Thyroid gland (tissue), 4 donors: ENCODE measurements around the gene FAM168B.

Source experiments
- POLR2A ChIP-seq, 2 donors: fragments of 450-650 bp; IDR thresholded peaks; one replicate each; pipeline ENCODE4 v1.6.1; 2017; ENCODE audit warnings: antibody characterized with exemption in 2 of 2, mild to moderate bottlenecking in 2 of 2, moderate library complexity in 1 of 2
- TF ChIP-seq, protein P1 (sequence below), 6 experiments: fragments of 200-600 bp in 3 of 6; fragments of 450-650 bp in 3 of 6; sonication (generic) in 3 of 6; IDR thresholded peaks; one replicate each; pipeline ENCODE4 v1.5.1; 2016 to 2019; ENCODE audit warnings: antibody characterized with exemption in 6 of 6, mild to moderate bottlenecking in 2 of 6, inconsistent platforms in 1 of 6, moderate library complexity in 1 of 6

DNA sequence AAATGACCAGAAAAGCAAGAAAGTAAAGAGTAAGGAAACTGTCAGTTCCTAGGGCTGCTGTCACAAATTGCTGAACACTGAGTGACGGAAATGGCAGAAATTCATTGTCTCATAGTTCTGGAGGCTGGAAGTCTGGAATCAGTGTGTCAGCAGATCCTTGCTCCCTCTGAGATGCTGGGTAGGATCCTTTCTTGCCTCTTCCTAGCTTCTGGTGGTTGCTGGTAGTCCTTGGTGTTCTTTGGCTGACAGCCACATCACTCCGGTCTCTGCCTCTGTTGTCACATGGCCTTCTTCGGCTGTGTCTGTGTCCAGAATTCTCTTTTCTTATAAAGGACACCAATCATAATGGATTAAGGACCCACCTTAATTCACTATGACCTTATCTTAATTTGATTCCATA is 33.8 kb upstream of the FAM168B start:
- TF ChIP-seq POLR2A (IDR thresholded peaks at IDR 0.05), result no peak
- TF ChIP-seq, protein P1, sequence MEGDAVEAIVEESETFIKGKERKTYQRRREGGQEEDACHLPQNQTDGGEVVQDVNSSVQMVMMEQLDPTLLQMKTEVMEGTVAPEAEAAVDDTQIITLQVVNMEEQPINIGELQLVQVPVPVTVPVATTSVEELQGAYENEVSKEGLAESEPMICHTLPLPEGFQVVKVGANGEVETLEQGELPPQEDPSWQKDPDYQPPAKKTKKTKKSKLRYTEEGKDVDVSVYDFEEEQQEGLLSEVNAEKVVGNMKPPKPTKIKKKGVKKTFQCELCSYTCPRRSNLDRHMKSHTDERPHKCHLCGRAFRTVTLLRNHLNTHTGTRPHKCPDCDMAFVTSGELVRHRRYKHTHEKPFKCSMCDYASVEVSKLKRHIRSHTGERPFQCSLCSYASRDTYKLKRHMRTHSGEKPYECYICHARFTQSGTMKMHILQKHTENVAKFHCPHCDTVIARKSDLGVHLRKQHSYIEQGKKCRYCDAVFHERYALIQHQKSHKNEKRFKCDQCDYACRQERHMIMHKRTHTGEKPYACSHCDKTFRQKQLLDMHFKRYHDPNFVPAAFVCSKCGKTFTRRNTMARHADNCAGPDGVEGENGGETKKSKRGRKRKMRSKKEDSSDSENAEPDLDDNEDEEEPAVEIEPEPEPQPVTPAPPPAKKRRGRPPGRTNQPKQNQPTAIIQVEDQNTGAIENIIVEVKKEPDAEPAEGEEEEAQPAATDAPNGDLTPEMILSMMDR (IDR thresholded peaks at IDR 0.05), result no peak
